HTR-8/SVneo (cell line): Measurements from ENCODE around the gene GDF15.

Experiments used
- DNase-seq: peaks from one replicate; pipeline ENCODE4 v3.0.0; 2011; ENCODE audit warnings: low spot score, mixed read lengths; ENCODE audit not compliant: insufficient read length
- FAIRE-seq: peaks from 2 replicates; lab custom pipeline; 2011; peaks lifted over from hg19 to GRCh38; lab: Jason Lieb, UNC

The GDF15 gene

GRCh38 chr19:18428173-18428786 is 42.3 kb downstream of the GDF15 start:
- DNase-seq, result no peak
- no peak for FAIRE-seq

GRCh38 chr19:18428787-18429674 is 43.1 kb downstream of the GDF15 start:
- DNase-seq (no peak), FAIRE-seq (peak; percentile 89)

GRCh38 chr19:18429717-18430416 is 43.9 kb downstream of the GDF15 start:
- FAIRE-seq (no peak), DNase-seq (no peak)

GRCh38 chr19:18430417-18431144 is 44.6 kb downstream of the GDF15 start:
- FAIRE-seq, result peak; percentile 16
- DNase-seq, result no peak

GRCh38 chr19:18431351-18432197 is 45.6 kb downstream of the GDF15 start:
- FAIRE-seq, result no peak
- no peak for DNase-seq

GRCh38 chr19:18432275-18433014 is 46.5 kb downstream of the GDF15 start:
- DNase-seq (no peak), FAIRE-seq (no peak)

GRCh38 chr19:18433015-18433691 is 47.2 kb downstream of the GDF15 start:
- no peak for FAIRE-seq
- DNase-seq, result no peak

GRCh38 chr19:18433735-18434398 is 47.9 kb downstream of the GDF15 start:
- no peak for DNase-seq
- FAIRE-seq, result no peak

GRCh38 chr19:18434411-18435175 is 48.6 kb downstream of the GDF15 start:
- DNase-seq, result no peak
- no peak for FAIRE-seq

GRCh38 chr19:18435178-18435841 is 49.4 kb downstream of the GDF15 start:
- no peak for FAIRE-seq
- DNase-seq, result no peak

GRCh38 chr19:18435842-18436670 is 50.1 kb downstream of the GDF15 start:
- no peak for FAIRE-seq

GRCh38 chr19:18436671-18437490 is 50.9 kb downstream of the GDF15 start:
- peak; percentile 96 for DNase-seq

More at GRCh38 chr19:18435842-18436670, 50.1 kb downstream of the GDF15 start:
- DNase-seq, result no peak

GRCh38 chr19:18437491-18438330 is 51.8 kb downstream of the GDF15 start, which contains the start of gene ISYNA1:
TSS of gene ISYNA1 (minus strand) at chr19:18438133. CDS start at chr19:18437979, 154 bp downstream.
- DNase-seq, result no peak
- FAIRE-seq, result peak; percentile 89

More at GRCh38 chr19:18436671-18437490, 50.9 kb downstream of the GDF15 start:
- peak; percentile 89 for FAIRE-seq
